ENCODE data around the gene TLR10.
"Not testable (repeated sequence)": the region's sequence is repeated elsewhere in the genome, so short reads cannot be mapped to it uniquely, and the experiment has no call there.

TLR10 gene

GRCh38 chr4:38785041-38785790, 2.4 kb upstream of the TLR10 start:
- Mint-ChIP-seq H3K36me3 (ENCODE audit: low read depth) (no peaks in the 10 kb centered on the region), H3K9me3 (peaks cover 5% of the 10 kb centered on the region), H3K4me1 (peaks cover 5% of the 10 kb centered on the region), H3K27me3 (ENCODE audit: low read depth, poor library complexity) (peaks cover 15% of the 10 kb centered on the region), H3K4me3 (no peak overlapping the region), H3K27ac (no peak overlapping the region)
- TF ChIP-seq CTCF (IDR thresholded peaks at IDR 0.05) = no peak
- DNase-seq = no peak

- DNase-seq = no peak
- no peak overlapping the region for H3K27ac Mint-ChIP-seq
- TF ChIP-seq CTCF (IDR thresholded peaks at IDR 0.05) = no peak
Observed at GRCh38 chr4:38784141-38784540, 1.4 kb upstream of the TLR10 start.

GRCh38 chr4:38783109-38783460, 295 bp upstream of the TLR10 start:
- peaks cover 10% of the 10 kb centered on the region for H3K27me3 Mint-ChIP-seq (ENCODE audit: low read depth, poor library complexity)
- no peak overlapping the region for H3K27ac Mint-ChIP-seq
- no peaks in the 10 kb centered on the region for H3K36me3 Mint-ChIP-seq (ENCODE audit: low read depth)
- no peak for TF ChIP-seq CTCF (IDR thresholded peaks at IDR 0.05)
- peaks cover 5% of the 10 kb centered on the region for H3K4me1 Mint-ChIP-seq
- DNase-seq = no peak
- no peaks in the 10 kb centered on the region for H3K9me3 Mint-ChIP-seq
- H3K4me3 Mint-ChIP-seq = no peak overlapping the region

More at GRCh38 chr4:38784141-38784540, 1.4 kb upstream of the TLR10 start:
- no peaks in the 10 kb centered on the region for H3K36me3 Mint-ChIP-seq (ENCODE audit: low read depth)
- peaks cover 12% of the 10 kb centered on the region for H3K27me3 Mint-ChIP-seq (ENCODE audit: low read depth, poor library complexity)
- peaks cover 5% of the 10 kb centered on the region for H3K4me1 Mint-ChIP-seq
- H3K4me3 Mint-ChIP-seq = no peak overlapping the region
- no peaks in the 10 kb centered on the region for H3K9me3 Mint-ChIP-seq

GRCh38 chr4:38781854-38782261, 932 bp downstream of the TLR10 start:
- Mint-ChIP-seq H3K4me3 (no peak overlapping the region), H3K27me3 (ENCODE audit: low read depth, poor library complexity) (peaks cover 11% of the 10 kb centered on the region), H3K27ac (no peak overlapping the region), H3K9me3 (peaks cover 5% of the 10 kb centered on the region), H3K4me1 (peaks cover 5% of the 10 kb centered on the region), H3K36me3 (ENCODE audit: low read depth) (peaks cover 5% of the 10 kb centered on the region)
- no peak for TF ChIP-seq CTCF (IDR thresholded peaks at IDR 0.05)
- DNase-seq = no peak

GRCh38 chr4:38780833-38781484, 1.8 kb downstream of the TLR10 start:
- Mint-ChIP-seq H3K27me3 (ENCODE audit: low read depth, poor library complexity) (peaks cover 14% of the 10 kb centered on the region), H3K4me1 (peaks cover 5% of the 10 kb centered on the region), H3K9me3 (peaks cover 6% of the 10 kb centered on the region), H3K27ac (no peak overlapping the region), H3K36me3 (ENCODE audit: low read depth) (peaks cover 5% of the 10 kb centered on the region), H3K4me3 (no peak overlapping the region)
- no peak for TF ChIP-seq CTCF (IDR thresholded peaks at IDR 0.05)
- DNase-seq = no peak

GRCh38 chr4:38779790-38780189, 3.0 kb downstream of the TLR10 start:
- H3K36me3 Mint-ChIP-seq (ENCODE audit: low read depth) = peaks cover 5% of the 10 kb centered on the region
- H3K27me3 Mint-ChIP-seq (ENCODE audit: low read depth, poor library complexity) = peaks cover 14% of the 10 kb centered on the region
- H3K4me3 Mint-ChIP-seq = no peak overlapping the region
- no peak for TF ChIP-seq CTCF (IDR thresholded peaks at IDR 0.05)
- no peak overlapping the region for H3K27ac Mint-ChIP-seq
- H3K4me1 Mint-ChIP-seq = peaks cover 5% of the 10 kb centered on the region
- peaks cover 6% of the 10 kb centered on the region for H3K9me3 Mint-ChIP-seq
- no peak for DNase-seq

- DNase-seq; H3K4me1 Mint-ChIP-seq; H3K27ac Mint-ChIP-seq; H3K36me3 Mint-ChIP-seq (ENCODE audit: low read depth); H3K4me3 Mint-ChIP-seq; H3K9me3 Mint-ChIP-seq: not testable (repeated sequence)
- peaks cover 11% of the 10 kb centered on the region for H3K27me3 Mint-ChIP-seq (ENCODE audit: low read depth, poor library complexity)
Observed at GRCh38 chr4:38777925-38778324, 4.9 kb downstream of the TLR10 start.

Data from nephron progenitor cell (in vitro differentiated cells).